ENCODE data around the gene CEMIP.

DNA sequence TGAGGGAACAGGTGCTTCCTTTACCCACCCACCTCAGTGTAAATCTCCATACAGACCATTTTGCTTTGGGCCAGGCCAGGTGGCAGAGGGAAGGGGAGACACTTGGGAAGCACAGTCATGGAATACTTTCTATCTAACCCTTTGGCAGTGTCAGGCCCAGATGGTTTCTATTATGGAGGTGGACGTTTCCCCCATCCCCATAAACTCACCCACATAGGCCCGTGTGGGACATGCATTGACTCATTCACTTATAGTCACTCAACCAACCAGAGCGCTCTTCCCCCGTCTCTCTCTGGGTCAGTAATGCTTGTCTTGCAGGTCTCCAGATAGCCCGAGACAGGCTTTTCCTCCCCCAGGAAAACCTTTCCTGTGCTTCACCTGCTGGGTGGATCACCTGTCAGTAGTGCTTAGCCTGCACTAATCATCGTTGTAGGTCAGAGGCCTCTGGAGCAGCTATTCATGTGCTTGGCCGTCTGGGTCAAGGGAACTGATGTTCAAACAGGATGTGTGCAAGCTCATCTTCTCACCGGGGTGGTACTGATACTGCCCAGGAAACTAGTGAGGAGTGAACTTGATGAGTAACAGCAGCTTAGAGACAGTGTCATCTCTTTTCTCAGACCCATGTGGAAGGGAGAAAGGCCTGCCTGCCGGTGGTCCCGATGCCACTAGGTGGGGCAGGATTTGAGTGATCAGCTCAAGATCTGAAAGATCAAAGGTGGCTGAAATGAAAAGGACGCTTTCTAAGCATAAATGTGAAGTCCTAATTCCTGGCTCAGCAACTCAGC is 67.1 kb downstream of the CEMIP start:
- TF ChIP-seq, protein P1, sequence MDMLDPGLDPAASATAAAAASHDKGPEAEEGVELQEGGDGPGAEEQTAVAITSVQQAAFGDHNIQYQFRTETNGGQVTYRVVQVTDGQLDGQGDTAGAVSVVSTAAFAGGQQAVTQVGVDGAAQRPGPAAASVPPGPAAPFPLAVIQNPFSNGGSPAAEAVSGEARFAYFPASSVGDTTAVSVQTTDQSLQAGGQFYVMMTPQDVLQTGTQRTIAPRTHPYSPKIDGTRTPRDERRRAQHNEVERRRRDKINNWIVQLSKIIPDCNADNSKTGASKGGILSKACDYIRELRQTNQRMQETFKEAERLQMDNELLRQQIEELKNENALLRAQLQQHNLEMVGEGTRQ (IDR thresholded peaks at IDR 0.05; ENCODE audit: low read length): no peak
- TF ChIP-seq, protein P2, sequence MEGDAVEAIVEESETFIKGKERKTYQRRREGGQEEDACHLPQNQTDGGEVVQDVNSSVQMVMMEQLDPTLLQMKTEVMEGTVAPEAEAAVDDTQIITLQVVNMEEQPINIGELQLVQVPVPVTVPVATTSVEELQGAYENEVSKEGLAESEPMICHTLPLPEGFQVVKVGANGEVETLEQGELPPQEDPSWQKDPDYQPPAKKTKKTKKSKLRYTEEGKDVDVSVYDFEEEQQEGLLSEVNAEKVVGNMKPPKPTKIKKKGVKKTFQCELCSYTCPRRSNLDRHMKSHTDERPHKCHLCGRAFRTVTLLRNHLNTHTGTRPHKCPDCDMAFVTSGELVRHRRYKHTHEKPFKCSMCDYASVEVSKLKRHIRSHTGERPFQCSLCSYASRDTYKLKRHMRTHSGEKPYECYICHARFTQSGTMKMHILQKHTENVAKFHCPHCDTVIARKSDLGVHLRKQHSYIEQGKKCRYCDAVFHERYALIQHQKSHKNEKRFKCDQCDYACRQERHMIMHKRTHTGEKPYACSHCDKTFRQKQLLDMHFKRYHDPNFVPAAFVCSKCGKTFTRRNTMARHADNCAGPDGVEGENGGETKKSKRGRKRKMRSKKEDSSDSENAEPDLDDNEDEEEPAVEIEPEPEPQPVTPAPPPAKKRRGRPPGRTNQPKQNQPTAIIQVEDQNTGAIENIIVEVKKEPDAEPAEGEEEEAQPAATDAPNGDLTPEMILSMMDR (IDR thresholded peaks at IDR 0.05; ENCODE audit: control extremely low read depth in 1 of 3, insufficient read depth in 1 of 3, low read depth in 1 of 3, low read length in 3 of 3): peak in 1 of 3 experiments; percentile 22; a peak in 2 of 4 replicates
